Fibroblast of skin of back (primary cell): ENCODE measurements around the gene GATA3. TPM values are rescaled to one million over a fixed set of nuclear protein-coding genes. Genes with fewer than 3 reads are reported as not detected.
"Not testable (repeated sequence)": the region's sequence is repeated elsewhere in the genome, so short reads cannot be mapped to it uniquely, and the experiment has no call there.

Experiments
- DNase-seq: peaks from one replicate; pipeline ENCODE4 v3.0.0-alpha.2; 2013
- polyA plus RNA-seq, 2 experiments: library from polyadenylated mRNA; unstranded; fragments of 120-200 nt; gene quantifications; one replicate each; pipeline ENCODE4 v1.2.1, GENCODE V29; 2013; ENCODE audit not compliant: insufficient read length in 2 of 2

Gene GATA3
- polyA plus RNA-seq (2013, experiment 1 of 2; ENCODE audit: insufficient read length): not detected
- polyA plus RNA-seq (2013, experiment 2 of 2; ENCODE audit: insufficient read length): 0.04 TPM

DNA sequence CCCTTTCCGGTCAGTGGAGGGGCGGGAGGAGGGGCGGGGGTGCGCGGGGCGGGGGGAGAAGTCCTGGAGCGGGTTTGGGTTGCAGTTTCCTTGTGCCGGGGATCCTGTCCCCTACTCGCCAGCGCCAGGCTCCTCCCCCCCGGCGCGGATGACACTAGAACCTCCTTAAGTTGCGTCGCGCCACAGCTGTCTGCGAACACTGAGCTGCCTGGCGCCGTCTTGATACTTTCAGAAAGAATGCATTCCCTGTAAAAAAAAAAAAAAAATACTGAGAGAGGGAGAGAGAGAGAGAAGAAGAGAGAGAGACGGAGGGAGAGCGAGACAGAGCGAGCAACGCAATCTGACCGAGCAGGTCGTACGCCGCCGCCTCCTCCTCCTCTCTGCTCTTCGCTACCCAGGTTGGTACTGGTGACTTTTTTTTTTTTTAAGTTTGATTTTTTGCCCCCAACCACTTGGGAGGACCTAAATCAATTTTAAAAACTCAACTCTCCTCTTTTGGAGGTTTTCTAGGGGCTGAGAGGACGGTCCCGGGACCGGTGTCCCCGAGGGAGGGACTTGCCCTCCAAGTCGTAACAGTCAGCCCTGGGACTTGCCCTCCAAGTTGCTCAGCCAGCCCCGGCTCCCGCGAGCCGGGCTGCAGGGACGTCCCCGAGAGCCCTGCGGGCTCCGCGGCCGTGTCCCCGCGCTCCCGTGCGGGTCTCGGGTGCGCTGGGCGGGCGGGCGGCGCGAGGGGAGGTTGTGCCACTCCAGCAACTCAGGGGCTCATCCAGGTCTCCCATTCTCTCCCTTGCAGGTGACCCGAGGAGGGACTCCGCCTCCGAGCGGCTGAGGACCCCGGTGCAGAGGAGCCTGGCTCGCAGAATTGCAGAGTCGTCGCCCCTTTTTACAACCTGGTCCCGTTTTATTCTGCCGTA lies at the start of gene GATA3:
Gene GATA3 (plus strand): TSS at position 195 of the 914 bp plus-strand sequence. CDS start 968 bp downstream, outside the sequence.
- peak; percentile 42 for DNase-seq

DNA sequence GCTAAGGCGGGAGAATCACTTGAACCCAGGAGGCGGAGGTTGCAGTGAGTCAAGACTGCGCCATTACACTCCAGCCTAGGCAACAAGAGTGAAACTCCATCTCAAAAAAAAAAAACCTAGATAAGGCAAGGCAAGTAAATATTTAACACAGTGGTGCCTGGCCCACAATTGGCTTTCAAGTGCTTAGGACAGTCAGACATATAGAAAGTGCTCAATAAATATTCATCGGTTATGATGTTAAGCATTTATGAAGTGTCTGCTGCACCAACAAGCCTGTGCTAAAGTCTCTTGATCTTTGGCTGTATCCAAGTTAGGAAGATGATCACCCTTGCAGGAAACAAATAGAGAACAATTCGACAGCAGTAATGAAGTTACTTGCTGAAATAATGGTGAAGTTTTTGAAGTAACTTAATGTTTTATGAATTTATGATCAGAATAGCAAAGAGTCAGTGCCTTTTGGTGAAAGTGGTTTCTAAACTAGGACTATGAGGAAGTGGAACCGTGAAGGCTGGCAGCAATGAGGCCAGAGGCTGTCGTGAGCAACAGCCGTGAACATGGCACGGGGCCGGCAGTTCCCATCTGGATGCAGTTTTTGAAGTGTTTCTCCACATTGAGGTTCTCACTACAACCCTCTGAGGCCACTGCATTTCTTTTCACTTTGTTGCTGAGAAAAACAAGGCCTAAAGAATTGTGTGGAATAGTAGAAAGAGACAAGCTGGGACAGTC lies 48.1 kb upstream of the GATA3 start:
- no peak for DNase-seq

DNA sequence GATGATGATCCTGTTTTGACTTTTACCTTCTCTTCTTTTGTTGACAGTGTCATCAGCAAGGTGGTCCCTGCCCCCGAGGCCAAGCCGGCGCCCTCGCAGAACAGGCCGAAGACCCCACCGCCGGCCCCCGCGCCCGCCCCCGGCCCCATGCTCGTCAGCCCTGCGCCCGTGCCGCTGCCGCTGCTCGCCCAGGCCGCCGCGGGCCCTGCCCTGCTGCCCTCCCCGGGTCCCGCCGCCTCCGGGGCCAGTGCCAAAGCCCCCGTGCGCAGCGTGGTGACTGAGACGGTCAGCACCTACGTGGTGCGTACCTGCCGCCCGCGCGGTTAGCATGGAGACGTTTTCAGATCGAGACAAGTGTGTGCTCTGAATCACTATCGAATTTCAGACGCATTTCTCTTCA lies 45.5 kb upstream of the GATA3 start:
- no peak for DNase-seq

DNA sequence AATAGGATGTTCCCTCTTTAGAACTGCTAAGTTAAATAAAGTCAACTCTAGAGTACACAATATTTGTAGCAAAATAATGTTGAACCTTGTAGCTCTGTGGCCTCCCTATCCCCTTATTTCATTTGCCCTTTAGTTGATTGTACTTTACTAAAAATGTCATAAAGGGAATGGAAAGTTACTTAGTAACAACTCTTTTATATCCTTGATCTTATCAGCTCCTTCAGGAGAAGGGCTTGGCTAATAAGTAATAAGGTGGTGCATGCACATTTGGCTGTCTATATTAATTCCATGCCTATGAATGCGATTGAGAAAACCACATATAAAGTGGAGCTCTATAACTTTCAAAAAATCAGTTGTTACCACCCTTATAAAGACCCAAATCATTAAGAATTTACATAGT lies 41.5 kb upstream of the GATA3 start:
- DNase-seq: no peak

DNA sequence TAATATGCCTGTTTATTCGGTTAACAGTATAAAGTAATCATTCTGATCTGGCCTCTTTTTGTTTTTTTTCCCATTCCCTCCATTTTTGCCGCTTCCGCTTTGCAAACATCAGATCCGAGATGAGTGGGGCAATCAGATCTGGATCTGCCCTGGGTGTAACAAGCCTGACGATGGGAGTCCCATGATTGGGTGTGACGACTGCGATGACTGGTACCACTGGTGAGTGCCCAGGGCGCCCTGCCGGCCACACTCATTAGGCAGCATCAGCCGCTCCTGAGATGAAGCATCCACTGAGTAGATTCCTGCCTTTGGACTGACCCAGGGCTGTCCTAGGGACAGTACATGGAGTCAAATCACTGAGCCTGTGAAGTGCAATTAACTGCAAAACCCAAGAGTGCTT lies 40.9 kb upstream of the GATA3 start:
- DNase-seq: no peak

DNA sequence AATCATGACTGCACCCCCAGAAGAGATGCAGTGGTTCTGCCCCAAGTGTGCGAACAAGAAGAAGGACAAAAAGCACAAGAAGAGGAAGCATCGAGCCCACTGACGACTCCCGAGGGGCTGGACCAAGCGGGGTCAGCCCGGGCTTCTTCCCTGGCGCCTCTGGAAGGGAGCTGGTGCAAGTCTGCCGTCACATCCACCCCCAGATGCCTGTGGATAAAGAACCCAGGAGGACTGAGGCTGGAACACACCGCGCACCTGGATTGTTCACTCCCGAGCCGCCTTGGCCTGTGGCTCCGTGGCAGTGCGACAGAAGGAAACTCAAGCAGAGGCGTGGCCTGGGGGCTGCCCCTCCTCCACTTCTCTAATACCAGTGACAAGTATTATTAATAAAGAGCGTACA lies 39.8 kb upstream of the GATA3 start:
- no peak for DNase-seq

DNA sequence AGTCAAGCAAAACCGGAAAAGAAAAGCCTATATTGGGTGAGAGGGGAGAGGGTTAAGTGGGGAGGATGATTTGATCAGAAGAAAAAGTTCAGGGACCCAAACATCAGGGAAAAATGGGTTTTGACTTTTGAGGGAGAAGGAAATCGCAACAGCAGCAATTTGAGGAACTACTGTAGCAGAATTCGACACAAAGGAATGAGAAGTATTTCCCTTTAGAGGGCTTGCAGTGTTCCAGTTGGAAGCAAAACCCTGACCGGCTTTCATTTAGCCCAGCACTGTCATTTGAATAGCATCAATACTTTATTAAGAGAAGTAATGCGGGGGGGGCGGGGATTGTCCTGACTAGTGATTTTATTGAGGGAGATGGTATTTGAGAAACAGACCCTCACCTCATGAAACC lies 37.2 kb upstream of the GATA3 start:
- DNase-seq: peak; percentile 43

DNA sequence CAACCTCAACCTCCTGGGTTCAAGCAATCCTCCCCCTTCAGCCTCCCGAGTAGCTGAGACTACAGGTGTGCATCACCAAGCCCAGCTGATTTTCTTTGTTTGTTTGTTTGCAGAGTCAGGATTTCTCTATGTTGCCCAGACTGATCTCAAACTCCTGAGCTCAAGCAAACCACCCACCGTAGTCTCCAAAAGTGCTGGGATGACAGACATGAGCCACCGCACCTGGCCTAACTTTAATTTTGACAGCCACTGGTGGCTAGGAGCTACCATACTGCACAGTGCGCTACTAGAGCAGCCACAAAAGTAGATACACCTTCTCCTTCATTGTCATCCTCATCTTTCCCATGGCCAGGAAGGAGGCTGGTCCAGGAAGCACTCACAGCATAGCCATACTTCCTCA lies 31.2 kb upstream of the GATA3 start:
- no peak for DNase-seq

DNA sequence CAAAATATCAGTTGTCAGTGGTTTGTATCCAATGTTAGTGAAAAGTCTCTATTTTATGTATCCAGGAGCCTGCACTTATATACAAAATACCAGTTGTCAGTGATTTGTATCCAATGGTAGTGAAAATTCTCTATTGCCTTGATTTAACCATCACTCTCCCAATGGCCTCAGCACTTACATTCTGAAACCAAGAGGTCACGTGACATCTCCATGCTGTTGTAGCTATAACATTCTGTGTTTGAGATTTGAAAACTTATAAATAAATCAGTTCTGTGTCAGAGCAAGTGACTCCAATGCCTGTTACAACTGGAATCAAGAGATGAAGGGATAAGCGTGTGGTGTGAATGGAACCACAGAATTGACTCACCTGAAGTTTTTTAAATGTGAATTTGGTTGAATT lies 30.6 kb upstream of the GATA3 start:
- DNase-seq: no peak

DNA sequence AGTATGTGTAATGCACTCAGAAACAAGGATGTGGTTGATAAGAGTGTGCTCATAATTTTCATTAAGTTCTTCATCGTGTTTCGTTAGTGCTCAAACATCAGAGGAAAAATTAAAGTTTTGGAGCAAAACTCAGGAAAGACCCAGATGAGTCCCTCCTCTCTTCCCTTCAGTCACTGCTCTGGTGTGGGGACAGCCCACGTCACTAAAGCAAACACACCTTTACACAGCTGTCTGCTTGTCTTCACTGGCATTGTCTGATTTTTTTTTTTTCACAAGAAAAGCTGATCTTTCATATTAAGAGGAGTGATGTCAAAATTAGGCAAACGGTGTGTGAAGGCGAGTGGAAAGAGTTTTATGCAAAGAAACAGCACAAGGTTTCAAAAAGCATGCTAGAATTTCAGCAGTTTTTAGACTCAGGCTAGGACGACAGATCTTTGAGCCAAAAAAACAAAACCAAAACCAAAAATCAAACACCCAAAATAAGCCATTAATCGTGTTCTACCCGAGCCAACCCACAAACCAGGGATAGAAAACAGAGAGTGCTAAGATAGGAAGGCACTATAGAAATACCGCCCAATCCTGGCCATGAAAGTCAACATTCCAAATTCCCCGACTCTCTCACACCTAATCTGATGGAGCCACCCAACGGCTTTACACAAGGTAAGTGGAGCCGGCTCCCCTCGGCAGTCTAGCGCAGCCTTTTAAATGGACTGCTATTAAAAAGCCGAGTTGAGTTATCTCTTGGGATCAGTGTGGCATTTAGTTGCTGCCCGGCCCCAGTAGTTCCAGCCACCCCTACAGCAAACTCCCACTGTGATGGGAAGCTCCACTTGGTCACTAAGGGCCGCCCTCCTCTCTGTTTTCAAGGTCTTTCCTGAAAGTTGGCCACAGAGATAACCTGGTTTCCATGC lies 27.9 kb upstream of the GATA3 start:
- DNase-seq: no peak

DNA sequence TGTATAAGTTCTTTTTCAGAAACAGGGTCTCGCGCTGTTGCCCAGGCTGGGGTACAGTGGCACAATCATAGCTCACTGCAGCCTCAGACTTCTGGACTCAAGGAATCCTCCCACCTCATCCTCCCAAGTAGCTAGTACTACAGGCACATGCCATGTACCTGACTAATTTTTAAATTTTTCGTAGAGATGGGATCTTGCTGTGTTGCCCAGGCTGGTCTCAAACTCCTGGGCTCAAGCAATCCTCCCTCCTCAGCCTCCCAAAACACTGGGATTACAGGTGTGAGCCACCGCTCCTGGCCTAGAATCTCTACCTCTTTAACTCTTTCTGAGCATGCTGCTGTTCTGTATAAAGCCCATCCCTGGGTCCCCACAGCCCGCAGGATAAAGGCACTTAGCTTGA lies 23.3 kb upstream of the GATA3 start:
- DNase-seq: not testable (repeated sequence)

DNA sequence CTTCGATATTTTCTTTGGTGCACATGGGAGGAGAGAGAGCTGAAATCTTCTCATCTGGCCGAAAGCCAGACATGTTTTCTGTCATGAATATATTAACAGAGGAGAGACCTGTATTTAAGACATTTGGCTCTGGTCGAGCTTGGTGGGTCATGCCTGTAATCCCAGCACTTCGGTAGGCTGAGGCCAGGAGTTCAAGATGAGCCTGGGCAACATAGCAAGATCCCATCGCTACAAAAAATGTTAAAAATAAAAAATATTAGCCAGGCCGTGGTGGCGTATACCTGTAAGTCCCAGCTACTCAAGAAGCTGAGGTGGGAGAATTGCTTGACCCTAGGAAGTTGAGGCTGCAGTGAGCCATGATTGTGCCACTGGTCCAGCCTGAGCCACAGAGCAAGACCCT lies 21.9 kb upstream of the GATA3 start:
- no peak for DNase-seq

DNA sequence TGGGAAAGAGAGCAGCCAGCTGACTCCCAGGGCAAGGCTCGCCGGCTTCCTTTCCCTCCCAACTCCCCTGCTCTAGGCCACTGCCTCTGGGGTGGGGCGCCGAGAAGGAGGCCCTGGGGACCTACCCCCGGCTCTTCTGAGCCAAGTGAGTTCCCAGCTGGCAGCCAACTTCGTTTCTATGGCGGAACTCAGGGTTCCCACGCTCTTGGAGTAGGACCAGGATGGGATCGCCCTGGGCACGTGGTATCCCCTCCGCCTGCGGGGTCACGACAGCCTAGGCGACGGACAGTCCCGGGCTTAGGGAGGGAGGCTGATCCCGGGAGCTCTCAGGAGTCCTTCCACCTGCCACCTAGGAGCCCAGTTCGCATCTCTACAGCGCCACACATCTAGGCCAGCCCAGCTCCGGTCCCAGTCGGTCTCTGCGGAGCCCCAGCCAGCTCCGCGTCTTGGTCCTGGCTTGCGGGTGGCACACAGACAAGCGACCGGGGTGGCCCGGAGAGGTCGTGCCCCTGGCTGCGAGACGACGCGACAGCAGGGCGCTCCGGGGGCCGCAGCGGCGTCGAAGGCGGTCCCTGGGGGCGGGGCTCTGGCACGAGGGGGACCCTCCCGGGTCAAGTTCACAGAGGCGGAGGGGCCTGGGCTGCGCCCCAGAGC lies 20.5 kb upstream of the GATA3 start:
- DNase-seq: no peak

DNA sequence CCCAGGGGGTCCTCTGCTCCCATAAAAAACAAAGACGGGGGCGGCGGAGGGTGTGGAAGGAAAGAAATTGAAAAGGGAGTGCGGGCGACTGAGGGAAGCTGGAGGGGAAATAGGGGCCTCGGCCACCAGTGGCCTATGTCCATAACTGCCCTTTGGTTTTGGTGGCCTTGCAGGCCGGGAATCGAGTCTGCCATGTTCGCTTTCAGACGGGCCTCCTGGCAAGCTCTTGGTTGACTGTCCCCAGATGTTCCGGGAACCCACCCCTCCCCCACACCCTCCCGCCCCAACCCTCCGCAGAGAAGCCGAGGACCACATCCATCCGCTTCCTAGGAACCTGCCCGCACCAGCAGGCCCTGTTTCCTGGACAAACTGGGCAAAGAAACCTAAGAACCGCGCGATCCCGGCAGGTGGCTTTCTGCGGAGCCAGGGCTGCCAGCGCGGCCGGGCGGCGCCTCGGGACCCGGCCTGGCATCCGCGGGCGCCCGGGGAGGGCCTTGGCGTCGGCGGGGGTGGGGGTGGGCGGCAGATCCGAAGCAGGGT lies 20.0 kb upstream of the GATA3 start:
- DNase-seq: no peak

DNA sequence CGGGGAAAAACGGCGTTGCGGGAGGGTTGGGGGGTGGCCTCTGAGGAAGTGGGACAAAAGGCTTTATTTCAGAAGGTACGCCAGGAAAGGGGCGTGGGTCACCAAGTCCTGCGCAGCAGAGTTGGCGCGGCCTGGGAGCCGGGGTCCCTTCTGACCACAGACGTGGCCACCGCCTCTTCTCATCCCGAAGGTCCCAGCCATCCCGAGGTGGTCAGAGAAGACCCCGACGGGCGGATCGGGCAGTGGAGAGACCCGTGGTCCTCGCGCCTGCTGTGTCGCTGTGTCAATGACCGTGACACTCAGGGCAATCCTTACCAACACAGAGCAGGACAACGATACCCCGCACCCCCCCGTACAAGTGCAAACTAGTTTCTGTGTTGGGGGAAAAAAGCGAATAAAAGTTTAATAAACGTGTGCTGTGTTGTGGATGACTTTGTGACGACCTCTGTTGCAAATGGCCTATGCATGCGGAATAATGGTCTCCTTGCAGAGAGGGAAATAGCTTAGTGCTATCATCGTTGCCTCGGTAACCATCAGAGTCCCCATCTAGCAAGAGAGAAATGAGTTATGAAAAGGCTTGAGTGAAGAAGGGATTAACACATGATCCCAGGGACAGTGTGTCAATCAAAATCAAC lies 19.4 kb upstream of the GATA3 start:
- DNase-seq: no peak

DNA sequence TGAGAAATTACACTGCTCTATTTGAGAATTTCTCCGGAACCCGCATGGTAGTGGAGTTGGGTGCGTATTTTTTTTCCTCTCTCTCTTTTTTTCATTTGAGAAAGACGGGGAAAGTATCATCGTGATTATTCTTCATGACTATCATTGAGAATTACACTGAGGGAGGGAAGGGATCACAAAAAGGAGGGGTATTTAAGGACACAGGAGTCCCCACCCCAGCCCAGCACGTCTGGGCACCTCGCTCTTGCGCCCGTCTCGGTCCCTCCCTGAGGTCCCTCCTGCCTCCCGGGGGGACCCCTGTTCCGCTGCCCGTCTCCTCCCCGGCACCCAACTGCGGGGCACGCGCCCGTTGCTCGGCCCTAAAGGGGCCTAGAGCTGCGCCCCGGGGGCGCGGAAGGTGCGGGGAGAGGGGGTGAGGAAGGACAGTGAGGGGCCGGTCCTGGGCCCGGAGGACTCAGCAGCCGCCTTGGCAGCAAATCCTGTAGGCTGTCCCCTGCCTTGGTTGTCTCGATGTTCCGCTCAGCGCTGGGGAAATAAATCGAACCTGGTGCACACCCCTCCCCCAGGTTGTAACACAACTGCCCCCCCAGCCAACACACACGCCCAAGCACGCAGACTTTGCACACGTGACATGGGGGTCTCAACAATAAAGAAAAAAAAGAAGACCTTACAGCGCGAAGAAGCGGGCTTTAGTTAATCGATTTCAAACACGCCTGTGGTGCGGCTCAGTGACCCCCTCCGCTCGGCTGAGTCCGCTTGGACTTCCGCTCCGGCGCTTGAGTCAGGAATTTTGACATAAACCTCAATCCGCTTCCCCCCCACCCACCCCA lies 18.6 kb upstream of the GATA3 start:
- DNase-seq: no peak

DNA sequence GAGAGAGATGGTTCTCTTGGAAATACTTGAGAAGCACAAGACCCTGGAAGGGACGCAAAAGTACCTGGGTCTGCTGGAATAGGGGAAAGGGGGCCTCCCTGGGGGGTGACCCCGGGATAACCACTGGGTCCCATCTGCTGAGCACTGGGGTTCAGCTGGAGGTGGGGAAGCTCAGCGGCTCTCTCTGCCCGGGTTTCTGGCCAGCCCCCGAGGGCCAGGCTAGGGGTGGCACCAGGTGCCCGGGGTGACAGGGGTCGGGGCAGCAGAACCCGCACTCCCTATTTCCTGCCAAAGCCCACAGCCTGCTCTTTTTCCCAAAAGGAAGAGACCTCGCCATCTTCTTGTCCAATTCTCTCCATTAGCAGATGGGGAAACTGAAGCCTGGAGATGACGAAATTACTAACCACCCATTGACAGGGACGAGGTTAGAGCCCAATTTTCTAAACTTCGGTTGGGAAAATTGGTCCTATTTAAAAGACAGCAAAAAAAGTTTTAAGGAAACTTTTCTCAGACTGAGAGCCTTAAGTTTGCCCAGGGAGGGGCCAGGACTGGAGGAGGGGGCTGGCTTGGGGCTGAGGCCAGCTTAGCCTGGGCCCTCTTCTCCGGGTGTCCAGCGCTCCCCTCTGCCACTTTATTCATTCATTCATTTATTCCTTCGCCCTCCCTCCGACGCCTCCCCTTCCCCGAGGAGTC lies 17.8 kb upstream of the GATA3 start:
- DNase-seq: no peak

DNA sequence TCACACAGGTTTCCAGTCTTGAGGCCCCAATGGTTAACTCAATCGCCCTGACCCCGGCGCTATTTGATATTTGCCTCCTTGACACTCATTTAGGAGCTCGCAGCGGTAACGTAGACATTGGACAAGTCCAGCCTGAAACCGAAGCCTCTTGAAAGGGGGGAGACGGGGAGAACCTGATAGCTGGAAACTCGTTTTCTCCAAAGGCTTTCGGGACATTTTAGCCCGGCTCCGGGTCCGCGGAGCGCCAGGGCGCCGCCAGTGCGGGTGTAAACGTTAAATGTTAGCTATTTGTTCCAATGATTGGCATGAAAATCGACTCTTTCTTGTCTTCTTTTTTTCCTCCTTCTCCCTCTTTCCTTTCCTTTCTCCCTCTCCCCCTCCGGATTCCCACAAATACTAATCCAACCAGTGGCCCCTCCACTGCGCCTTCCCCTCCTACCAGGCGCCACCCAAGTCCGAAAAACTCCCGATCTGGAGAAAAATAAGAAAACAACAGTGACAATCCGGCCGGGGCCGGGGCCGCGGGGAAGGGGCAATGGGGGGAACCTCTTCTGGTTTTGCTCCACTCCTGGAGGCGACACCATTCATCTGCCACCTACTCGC lies 17.2 kb upstream of the GATA3 start:
- DNase-seq: no peak
